IMR-90 (cell line): ENCODE measurements around the gene PRAF2. TPM values are rescaled to one million over a fixed set of nuclear protein-coding genes. Genes with fewer than 3 reads are reported as not detected.

Experiments
- ATAC-seq: fragments of 200-7000 bp; cut with Tn5 transposase; 2 replicates; pipeline ENCODE4 v1.9.1; 2020; ENCODE audit warnings: low read depth, mild to moderate bottlenecking, moderate library complexity
- BruUV-seq: library from RNA; stranded (reverse); fragments of 400-500 nt; replicated peaks from 2 replicates; lab custom pipeline; 2021; lab: Mats Ljungman, UMichigan
- CTCF ChIA-PET: fragments of 300-600 bp; formaldehyde crosslinking; extraction: SDS; loops from one replicate; lab custom pipeline; 2021; ENCODE audit warnings: antibody characterized with exemption; lab: Yijun Ruan, JAX
- POLR2A ChIA-PET: fragments of 300-600 bp; sonication (Branson Sonifier 250); formaldehyde crosslinking; loops from one replicate; lab custom pipeline; 2022; ENCODE audit warnings: antibody characterized with exemption; ENCODE audit not compliant: unreplicated experiment; lab: Charles Lee
- DNase-seq: peaks from one replicate; pipeline ENCODE4 v3.0.0; 2013
- H2AFZ ChIP-seq: replicated peaks from 2 replicates; pipeline ENCODE3; 2013; ENCODE audit warnings: low read length, mild to moderate bottlenecking; ENCODE audit not compliant: poor library complexity
- H2AK5ac ChIP-seq: 2 replicates; pipeline ENCODE4 v1.6.1; 2013; ENCODE audit warnings: low read depth, low read length, inconsistent platforms
- H2AK9ac ChIP-seq: replicated peaks from 2 replicates; pipeline ENCODE3; 2013; ENCODE audit warnings: mild to moderate bottlenecking, low read depth, low read length, moderate library complexity; ENCODE audit not compliant: poor library complexity
- H2BK120ac ChIP-seq: 2 replicates; pipeline ENCODE4 v1.6.1; 2013; ENCODE audit warnings: low read depth, low read length, inconsistent platforms
- H2BK15ac ChIP-seq: 3 replicates; pipeline ENCODE4 v1.6.1; 2013; ENCODE audit warnings: low read depth, low read length, inconsistent platforms
- H2BK20ac ChIP-seq: 2 replicates; pipeline ENCODE4 v1.6.1; 2013; ENCODE audit warnings: low read depth, mild to moderate bottlenecking, inconsistent platforms, low read length, moderate library complexity
- H2BK5ac ChIP-seq: 2 replicates; pipeline ENCODE4 v1.6.1; 2013; ENCODE audit warnings: mild to moderate bottlenecking, low read depth, low read length, inconsistent platforms; ENCODE audit not compliant: poor library complexity, severe bottlenecking
- H3K14ac ChIP-seq: replicated peaks from 2 replicates; pipeline ENCODE4 v1.6.1; 2013; ENCODE audit warnings: low read depth, low read length, inconsistent platforms
- H3K18ac ChIP-seq: 2 replicates; pipeline ENCODE4 v1.6.1; 2013; ENCODE audit warnings: low read depth, low read length, control low read depth
- H3K23ac ChIP-seq: 2 replicates; pipeline ENCODE4 v1.6.1; 2013; ENCODE audit warnings: low read depth, low read length, inconsistent platforms
- H3K27ac ChIP-seq: 2 replicates; pipeline ENCODE4 v1.5.1; 2013; ENCODE audit warnings: mild to moderate bottlenecking, control low read depth, low read length; ENCODE audit not compliant: insufficient read depth
- H3K27me3 ChIP-seq: 2 replicates; pipeline ENCODE4 v1.6.1; 2013; ENCODE audit warnings: low read length; ENCODE audit not compliant: control insufficient read depth, insufficient read depth
- H3K36me3 ChIP-seq: 2 replicates; pipeline ENCODE4 v1.6.1; 2013; ENCODE audit warnings: low read length, mixed read lengths; ENCODE audit not compliant: control insufficient read depth, insufficient read depth
- H3K4ac ChIP-seq: 2 replicates; pipeline ENCODE4 v1.6.1; 2013; ENCODE audit warnings: low read depth, low read length, inconsistent platforms
- H3K4me1 ChIP-seq: 2 replicates; pipeline ENCODE4 v1.6.1; 2013; ENCODE audit warnings: low read length, mixed read lengths; ENCODE audit not compliant: control insufficient read depth, insufficient read depth
- H3K4me2 ChIP-seq: 2 replicates; pipeline ENCODE4 v1.6.1; 2013; ENCODE audit warnings: low read depth, mild to moderate bottlenecking, control low read depth, low read length, moderate library complexity
- H3K4me3 ChIP-seq: 2 replicates; pipeline ENCODE4 v1.5.1; 2013; ENCODE audit warnings: low read depth, mild to moderate bottlenecking, control low read depth, low read length, moderate library complexity; ENCODE audit not compliant: insufficient read depth
- H3K56ac ChIP-seq: 2 replicates; pipeline ENCODE4 v1.6.1; 2013; ENCODE audit warnings: low read length, inconsistent platforms; ENCODE audit not compliant: insufficient read depth; ENCODE audit errors: extremely low read depth
- H3K79me1 ChIP-seq, 2 experiments: 2 replicates each; pipeline ENCODE4 v1.6.1; 2013; ENCODE audit warnings: low read length in 2 of 2, inconsistent platforms in 1 of 2, low read depth in 1 of 2
- H3K9ac ChIP-seq: 2 replicates; pipeline ENCODE4 v1.6.1; 2013; ENCODE audit warnings: low read depth, low read length, control low read depth
- H3K9me1 ChIP-seq: 2 replicates; pipeline ENCODE4 v1.6.1; 2013; ENCODE audit warnings: low read length, inconsistent platforms; ENCODE audit not compliant: insufficient read depth
- H3K9me3 ChIP-seq: 2 replicates; pipeline ENCODE4 v1.6.1; 2013; ENCODE audit warnings: low read length; ENCODE audit not compliant: control insufficient read depth, insufficient read depth
- H4K20me1 ChIP-seq: 2 replicates; pipeline ENCODE4 v1.6.1; 2013; ENCODE audit warnings: low read length, inconsistent platforms; ENCODE audit not compliant: insufficient read depth
- H4K5ac ChIP-seq: 2 replicates; pipeline ENCODE4 v1.6.1; 2013; ENCODE audit warnings: mild to moderate bottlenecking, low read depth, low read length, control low read depth
- H4K8ac ChIP-seq, 2 experiments: 2 replicates each; pipeline ENCODE4 v1.6.1; 2013; ENCODE audit warnings: low read depth in 2 of 2, low read length in 2 of 2, control low read depth in 1 of 2, inconsistent platforms in 1 of 2
- H4K91ac ChIP-seq: 2 replicates; pipeline ENCODE4 v1.6.1; 2013; ENCODE audit warnings: low read depth, low read length, inconsistent platforms; ENCODE audit not compliant: insufficient read depth
- CEBPB ChIP-seq: IDR thresholded peaks from 2 replicates; pipeline ENCODE4 v1.6.1; 2012; ENCODE audit warnings: low read depth, low read length, improper control_type of control experiment
- WGBS, 2 experiments: methylation state at CpG; one replicate each; pipeline versions ENCODE4 v1.1.5 to v1.1.7; 2013; ENCODE audit warnings: missing lambda C conversion rate in 2 of 2; ENCODE audit not compliant: insufficient read length in 1 of 2; ENCODE audit errors: extremely low coverage in 2 of 2; 5-methylcytosine and 5-hydroxymethylcytosine counted together
- dilution Hi-C: fragments of 300-500 bp; cut with HindIII; formaldehyde crosslinking; loops from one replicate; pipeline ENCODE4 v1.14.3; 2018; ENCODE audit warnings: low sequenced_read_pairs; ENCODE audit not compliant: unreplicated experiment
- in situ Hi-C: fragments of 300-500 bp; cut with MboI; formaldehyde crosslinking; loops from 3 replicates; pipeline ENCODE4 v1.14.3; 2019; ENCODE audit warnings: low sequenced_read_pairs, inconsistent platforms, mixed read lengths
- intact Hi-C: fragments of 100-400 bp; cut with micrococcal nuclease; formaldehyde crosslinking; loops from 2 replicates; pipeline ENCODE4 v1.10.0; 2022
- polyA plus RNA-seq, 3 experiments: library from polyadenylated mRNA; depleted of rRNA; stranded (reverse); fragments of >200 nt; gene quantifications; 2 replicates each; pipeline ENCODE4 v1.2.3, GENCODE V29; 2012; ENCODE audit warnings: low replicate concordance in 1 of 3
- total RNA-seq: library from RNA; depleted of rRNA; stranded (reverse); fragments of >200 nt; gene quantifications from 2 replicates; pipeline ENCODE4 v1.2.3, GENCODE V29; 2012

Gene PRAF2
- total and polyA plus RNA-seq, 2 of the 4 experiments (the other 2 are of a cell fraction), result 3.8 to 65.5 TPM

- no peak for TF ChIP-seq CEBPB
- in situ Hi-C loops, result no loop called here
- peaks cover 34% of the 10 kb centered on the region for H3K36me3 ChIP-seq
- peak overlapping the region; percentile 79 for H2AK9ac ChIP-seq
- no TSS peak for BruUV-seq
- no CpG with 5 or more reads among the region's 7 CpGs for WGBS, 2 experiments
- H3K4me3 ChIP-seq, result peak overlapping the region; percentile 16
- H3K23ac ChIP-seq, result peak overlapping the region; percentile 46
- H2BK120ac ChIP-seq, result peak overlapping the region; percentile 60
- H2BK20ac ChIP-seq, result peak overlapping the region; percentile 14; the same call in 1 of the 2 replicates
- H2BK15ac ChIP-seq, result peak overlapping the region; percentile 85; the same call in 2 of the 3 replicates
- peaks cover 16% of the 10 kb centered on the region for H3K4me1 ChIP-seq
- no peaks in the 10 kb centered on the region for H3K9me1 ChIP-seq
- ATAC-seq (no peak), DNase-seq (peak; percentile 25)
- peak overlapping the region; percentile 85 for H2BK5ac ChIP-seq
- H3K27me3 ChIP-seq, result no peaks in the 10 kb centered on the region
- peak overlapping the region; percentile 89 for H4K91ac ChIP-seq
- H3K14ac ChIP-seq, result peak overlapping the region; percentile 81
- peak overlapping the region; percentile 68 for H2AK5ac ChIP-seq
- H2AFZ ChIP-seq, result no peak overlapping the region
- dilution Hi-C loops, result no loop called here
- H3K79me1 ChIP-seq, result peaks cover 0 to 33% of the 10 kb centered on the region in 2 experiments; a peak in 2 of 4 replicates
- H3K18ac ChIP-seq, result peak overlapping the region; percentile 49
- peak overlapping the region; percentile 80 for H3K27ac ChIP-seq
- H3K9me3 ChIP-seq, result no peaks in the 10 kb centered on the region
- H3K4me2 ChIP-seq, result peak overlapping the region; percentile 45
- H3K56ac ChIP-seq, result peak overlapping the region; percentile 67; the same call in 1 of the 2 replicates
- intact Hi-C loops, result loop anchor here (5.0 kb wide), 1 partner anchor 123 kb away; the partner anchor contains the start of gene PIM2
- peak overlapping the region; percentile 93 for H3K4ac ChIP-seq
- peak overlapping the region; percentile 59 for H3K9ac ChIP-seq
- POLR2A ChIA-PET, result no interaction called here
- peak overlapping the region; percentile 60 for H4K5ac ChIP-seq
- CTCF ChIA-PET, result no interaction called here
- peak overlapping the region; percentile 54 to 89 for H4K8ac ChIP-seq
- no peaks in the 10 kb centered on the region for H4K20me1 ChIP-seq
Observed at GRCh38 chrX:49040376-49040955, 33.3 kb downstream of the PRAF2 start.
